Central memory CD8-positive, alpha-beta T cell (primary cell): ENCODE data around the gene HNRNPUL1.
A peak's percentile ranks its signal among the peaks of the same experiment; 100 is the strongest.

Source experiments
- ATAC-seq: fragments of 150-1000 bp; cut with Tn5 transposase; replicated peaks from 2 replicates; pipeline ENCODE4 v1.10.0; 2022; ENCODE audit warnings: mild to moderate bottlenecking, moderate FRiP score, moderate number of reproducible peaks; ENCODE audit not compliant: poor library complexity, severe bottlenecking; ENCODE audit errors: extremely low read depth
- DNase-seq, 2 donors: peaks; one replicate each; pipeline ENCODE4 v3.0.0; 2021; ENCODE audit warnings: low spot score in 2 of 2
- H3K27ac Mint-ChIP-seq: one replicate; pipeline ENCODE4 v1.8.0; 2022; ENCODE audit warnings: low read depth, mild to moderate bottlenecking, moderate library complexity, mixed read lengths
- H3K27me3 Mint-ChIP-seq: one replicate; pipeline ENCODE4 v1.8.0; 2022; ENCODE audit warnings: mixed read lengths
- H3K36me3 Mint-ChIP-seq: one replicate; pipeline ENCODE4 v1.8.0; 2022; ENCODE audit warnings: mild to moderate bottlenecking, moderate library complexity, mixed read lengths; ENCODE audit not compliant: insufficient read depth
- H3K4me1 Mint-ChIP-seq: one replicate; pipeline ENCODE4 v1.8.0; 2022; ENCODE audit warnings: mixed read lengths
- H3K4me3 Mint-ChIP-seq: one replicate; pipeline ENCODE4 v1.8.0; 2022; ENCODE audit warnings: mild to moderate bottlenecking, moderate library complexity, mixed read lengths
- H3K9me3 Mint-ChIP-seq: one replicate; pipeline ENCODE4 v1.8.0; 2022; ENCODE audit warnings: mixed read lengths

The HNRNPUL1 gene

GRCh38 chr19:41321600-41322270 lies 57.6 kb downstream of the HNRNPUL1 start:
- Mint-ChIP-seq H3K27ac (peak overlapping the region; percentile 96), H3K27me3 (no peaks in the 10 kb centered on the region), H3K36me3 (peaks cover 72% of the 10 kb centered on the region), H3K9me3 (no peaks in the 10 kb centered on the region), H3K4me3 (no peak overlapping the region), H3K4me1 (peaks cover 41% of the 10 kb centered on the region)
- ATAC-seq: no peak
- DNase-seq: no peak

- no peaks in the 10 kb centered on the region for H3K9me3 Mint-ChIP-seq
- H3K4me1 Mint-ChIP-seq: peaks cover 40% of the 10 kb centered on the region
- no peaks in the 10 kb centered on the region for H3K27me3 Mint-ChIP-seq
- H3K4me3 Mint-ChIP-seq: peak overlapping the region; percentile 3
- H3K27ac Mint-ChIP-seq: peak overlapping the region; percentile 96
- DNase-seq (no peak), ATAC-seq (no peak)
- peaks cover 71% of the 10 kb centered on the region for H3K36me3 Mint-ChIP-seq
Observed at GRCh38 chr19:41322451-41322850, 58.3 kb downstream of the HNRNPUL1 start.

- Mint-ChIP-seq H3K36me3 (peaks cover 71% of the 10 kb centered on the region), H3K27ac (peak overlapping the region; percentile 96), H3K4me3 (peak overlapping the region; percentile 3), H3K9me3 (no peaks in the 10 kb centered on the region), H3K27me3 (no peaks in the 10 kb centered on the region), H3K4me1 (peaks cover 45% of the 10 kb centered on the region)
- DNase-seq (no peak), ATAC-seq (no peak)
Observed at GRCh38 chr19:41323023-41323422, 58.9 kb downstream of the HNRNPUL1 start.

- no peak for ATAC-seq
- H3K4me1 Mint-ChIP-seq: peaks cover 50% of the 10 kb centered on the region
- H3K9me3 Mint-ChIP-seq: no peaks in the 10 kb centered on the region
- DNase-seq: no peak
- no peaks in the 10 kb centered on the region for H3K27me3 Mint-ChIP-seq
- H3K4me3 Mint-ChIP-seq: no peak overlapping the region
- H3K36me3 Mint-ChIP-seq: peaks cover 71% of the 10 kb centered on the region
- peak overlapping the region; percentile 96 for H3K27ac Mint-ChIP-seq
Observed at GRCh38 chr19:41323430-41324125, 59.4 kb downstream of the HNRNPUL1 start.

GRCh38 chr19:41324231-41324702 lies 60.1 kb downstream of the HNRNPUL1 start:
- DNase-seq: no peak
- no peaks in the 10 kb centered on the region for H3K9me3 Mint-ChIP-seq
- H3K27ac Mint-ChIP-seq: peak overlapping the region; percentile 96
- peak overlapping the region; percentile 70 for H3K4me3 Mint-ChIP-seq
- ATAC-seq: no peak
- H3K27me3 Mint-ChIP-seq: no peaks in the 10 kb centered on the region
- peaks cover 57% of the 10 kb centered on the region for H3K4me1 Mint-ChIP-seq
- H3K36me3 Mint-ChIP-seq: peaks cover 75% of the 10 kb centered on the region

- Mint-ChIP-seq H3K4me3 (peak overlapping the region; percentile 70), H3K36me3 (peaks cover 75% of the 10 kb centered on the region), H3K27me3 (no peaks in the 10 kb centered on the region), H3K4me1 (peaks cover 58% of the 10 kb centered on the region), H3K27ac (peak overlapping the region; percentile 96), H3K9me3 (no peaks in the 10 kb centered on the region)
- DNase-seq (no peak), ATAC-seq (no peak)
Observed at GRCh38 chr19:41324921-41325639, 60.9 kb downstream of the HNRNPUL1 start.

GRCh38 chr19:41325640-41325946 lies 61.4 kb downstream of the HNRNPUL1 start:
- peaks cover 63% of the 10 kb centered on the region for H3K4me1 Mint-ChIP-seq
- H3K9me3 Mint-ChIP-seq: no peaks in the 10 kb centered on the region
- peak overlapping the region; percentile 70 for H3K4me3 Mint-ChIP-seq
- peak overlapping the region; percentile 96 for H3K27ac Mint-ChIP-seq
- peaks cover 78% of the 10 kb centered on the region for H3K36me3 Mint-ChIP-seq
- ATAC-seq: no peak
- H3K27me3 Mint-ChIP-seq: no peaks in the 10 kb centered on the region
- DNase-seq: no peak

GRCh38 chr19:41325947-41326706 lies 62.0 kb downstream of the HNRNPUL1 start:
- peaks cover 77% of the 10 kb centered on the region for H3K36me3 Mint-ChIP-seq
- ATAC-seq (no peak), DNase-seq (no peak)
- H3K27ac Mint-ChIP-seq: peak overlapping the region; percentile 96
- peaks cover 68% of the 10 kb centered on the region for H3K4me1 Mint-ChIP-seq
- H3K4me3 Mint-ChIP-seq: peak overlapping the region; percentile 76
- no peaks in the 10 kb centered on the region for H3K27me3 Mint-ChIP-seq
- H3K9me3 Mint-ChIP-seq: no peaks in the 10 kb centered on the region

- ATAC-seq: peak; percentile 5
Observed at GRCh38 chr19:41327076-41327575, 63.0 kb downstream of the HNRNPUL1 start.

GRCh38 chr19:41327576-41328156 lies 63.5 kb downstream of the HNRNPUL1 start:
- H3K27me3 Mint-ChIP-seq: no peaks in the 10 kb centered on the region
- H3K9me3 Mint-ChIP-seq: no peaks in the 10 kb centered on the region
- ATAC-seq: peak; percentile 72
- peak; percentile 82 to 95 for DNase-seq
- peak overlapping the region; percentile 76 for H3K4me3 Mint-ChIP-seq
- H3K36me3 Mint-ChIP-seq: peaks cover 87% of the 10 kb centered on the region
- peak overlapping the region; percentile 96 for H3K27ac Mint-ChIP-seq
- peaks cover 78% of the 10 kb centered on the region for H3K4me1 Mint-ChIP-seq

More at GRCh38 chr19:41327076-41327575, 63.0 kb downstream of the HNRNPUL1 start:
- peaks cover 87% of the 10 kb centered on the region for H3K36me3 Mint-ChIP-seq
- no peaks in the 10 kb centered on the region for H3K9me3 Mint-ChIP-seq
- no peaks in the 10 kb centered on the region for H3K27me3 Mint-ChIP-seq
- peaks cover 78% of the 10 kb centered on the region for H3K4me1 Mint-ChIP-seq
- H3K27ac Mint-ChIP-seq: peak overlapping the region; percentile 96
- DNase-seq: no peak
- peak overlapping the region; percentile 76 for H3K4me3 Mint-ChIP-seq

- H3K4me1 Mint-ChIP-seq: peaks cover 76% of the 10 kb centered on the region
Observed at GRCh38 chr19:41328157-41328841, 64.1 kb downstream of the HNRNPUL1 start.

More at GRCh38 chr19:41328157-41328841, 64.1 kb downstream of the HNRNPUL1 start:
- Mint-ChIP-seq H3K27me3 (no peaks in the 10 kb centered on the region), H3K36me3 (peaks cover 89% of the 10 kb centered on the region), H3K9me3 (no peaks in the 10 kb centered on the region), H3K27ac (peak overlapping the region; percentile 96), H3K4me3 (peak overlapping the region; percentile 76)
- ATAC-seq: peak; percentile 42
- DNase-seq: peak in 1 of 2 donors; percentile 46
